ENCODE results near the gene MYO1A. TPM values are rescaled to one million over a fixed set of nuclear protein-coding genes. Genes with fewer than 3 reads are reported as not detected.

The MYO1A gene
- total and polyA plus RNA-seq, 4 donors: 0.03 to 0.28 (median 0.08) TPM; not detected in 1

DNA sequence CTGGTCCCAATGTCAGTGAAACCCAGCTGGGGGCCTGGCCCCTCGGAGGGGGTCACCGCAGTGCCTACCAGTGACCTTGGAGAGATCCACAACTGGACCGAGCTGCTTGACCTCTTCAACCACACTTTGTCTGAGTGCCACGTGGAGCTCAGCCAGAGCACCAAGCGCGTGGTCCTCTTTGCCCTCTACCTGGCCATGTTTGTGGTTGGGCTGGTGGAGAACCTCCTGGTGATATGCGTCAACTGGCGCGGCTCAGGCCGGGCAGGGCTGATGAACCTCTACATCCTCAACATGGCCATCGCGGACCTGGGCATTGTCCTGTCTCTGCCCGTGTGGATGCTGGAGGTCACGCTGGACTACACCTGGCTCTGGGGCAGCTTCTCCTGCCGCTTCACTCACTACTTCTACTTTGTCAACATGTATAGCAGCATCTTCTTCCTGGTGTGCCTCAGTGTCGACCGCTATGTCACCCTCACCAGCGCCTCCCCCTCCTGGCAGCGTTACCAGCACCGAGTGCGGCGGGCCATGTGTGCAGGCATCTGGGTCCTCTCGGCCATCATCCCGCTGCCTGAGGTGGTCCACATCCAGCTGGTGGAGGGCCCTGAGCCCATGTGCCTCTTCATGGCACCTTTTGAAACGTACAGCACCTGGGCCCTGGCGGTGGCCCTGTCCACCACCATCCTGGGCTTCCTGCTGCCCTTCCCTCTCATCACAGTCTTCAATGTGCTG lies 54.6 kb downstream of the MYO1A start:
- H3K4me1 ChIP-seq (ENCODE audit: control insufficient read depth in 4 of 4, insufficient read depth in 4 of 4, low read length in 3 of 4): peaks cover 2 to 46% (median 26%) of the 10 kb centered on the region in 4 donors
- no peaks in the 10 kb centered on the region for H3K27me3 ChIP-seq (ENCODE audit: control insufficient read depth in 4 of 4, insufficient read depth in 4 of 4, low read length in 3 of 4)
- TF ChIP-seq NR2F2 (IDR thresholded peaks at IDR 0.05) (no peak), EGR1 (IDR thresholded peaks at IDR 0.05; ENCODE audit: low read depth in 2 of 2) (no peak), GABPA (IDR thresholded peaks at IDR 0.05 in 1 of 2, conservative IDR thresholded peaks at IDR 0.05 in 1 of 2) (no peak), RXRA (IDR thresholded peaks at IDR 0.05) (no peak)
- TF ChIP-seq, protein P1, sequence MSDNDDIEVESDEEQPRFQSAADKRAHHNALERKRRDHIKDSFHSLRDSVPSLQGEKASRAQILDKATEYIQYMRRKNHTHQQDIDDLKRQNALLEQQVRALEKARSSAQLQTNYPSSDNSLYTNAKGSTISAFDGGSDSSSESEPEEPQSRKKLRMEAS (IDR thresholded peaks at IDR 0.05): no peak
- peak; percentile 29 for DNase-seq (ENCODE audit: low spot score)
- H3K9ac ChIP-seq (ENCODE audit: low read depth in 1 of 2, low read length in 2 of 2): no peak overlapping the region
- no peak overlapping the region for H3K4me3 ChIP-seq (ENCODE audit: low read depth in 1 of 3, low read length in 3 of 3)
- peak overlapping the region; percentile 15 to 40 for H3K27ac ChIP-seq (ENCODE audit: low read depth in 1 of 2, low read length in 2 of 2)
- H3K36me3 ChIP-seq (ENCODE audit: control insufficient read depth in 4 of 4, insufficient read depth in 3 of 4, low read depth in 1 of 4, low read length in 3 of 4): peaks cover 0 to 2% (median 0%) of the 10 kb centered on the region in 4 donors
- 83% methylated on average over 26 of the region's 26 CpGs for WGBS
- no peaks in the 10 kb centered on the region for H3K9me3 ChIP-seq (ENCODE audit: control insufficient read depth in 4 of 4, low read length in 3 of 4)

DNA sequence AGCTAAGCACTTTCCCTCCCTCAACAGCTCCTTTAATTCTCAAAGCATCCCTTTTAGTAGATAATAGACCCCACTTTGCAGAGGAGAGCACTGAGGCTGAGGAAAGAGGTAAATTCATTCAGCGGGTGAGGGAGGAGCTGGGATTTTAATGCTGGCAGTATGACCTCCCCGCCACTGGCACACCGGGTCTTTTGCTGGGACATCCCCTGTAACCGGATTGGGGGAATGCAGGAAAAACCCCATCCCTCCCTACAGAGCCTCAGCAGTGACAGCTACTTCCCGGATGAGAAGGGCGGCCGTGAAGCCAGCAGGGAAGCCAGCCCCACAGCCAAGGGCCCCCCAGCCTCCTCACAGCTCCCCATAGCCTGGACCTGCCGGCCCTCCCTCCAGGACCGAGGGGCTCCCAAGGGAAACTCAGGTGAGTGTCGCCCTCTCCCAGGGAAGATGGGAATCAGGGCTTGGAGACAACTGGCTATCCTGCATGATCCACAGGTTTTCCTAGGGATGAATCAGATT lies 55.6 kb downstream of the MYO1A start:
- H3K9me3 ChIP-seq (ENCODE audit: control insufficient read depth in 4 of 4, low read length in 3 of 4): no peaks in the 10 kb centered on the region
- H3K27ac ChIP-seq (ENCODE audit: low read depth in 1 of 2, low read length in 2 of 2): no peak overlapping the region
- TF ChIP-seq HNF4G (IDR thresholded peaks at IDR 0.05) (no peak), SP1 (IDR thresholded peaks at IDR 0.05) (no peak), NR2F2 (IDR thresholded peaks at IDR 0.05) (no peak), CTCF (IDR thresholded peaks at IDR 0.05; ENCODE audit: low read depth, low read length, missing input control) (no peak), JUND (IDR thresholded peaks at IDR 0.05) (no peak), HNF4A (conservative IDR thresholded peaks at IDR 0.05) (no peak)
- TF ChIP-seq, protein P2, sequence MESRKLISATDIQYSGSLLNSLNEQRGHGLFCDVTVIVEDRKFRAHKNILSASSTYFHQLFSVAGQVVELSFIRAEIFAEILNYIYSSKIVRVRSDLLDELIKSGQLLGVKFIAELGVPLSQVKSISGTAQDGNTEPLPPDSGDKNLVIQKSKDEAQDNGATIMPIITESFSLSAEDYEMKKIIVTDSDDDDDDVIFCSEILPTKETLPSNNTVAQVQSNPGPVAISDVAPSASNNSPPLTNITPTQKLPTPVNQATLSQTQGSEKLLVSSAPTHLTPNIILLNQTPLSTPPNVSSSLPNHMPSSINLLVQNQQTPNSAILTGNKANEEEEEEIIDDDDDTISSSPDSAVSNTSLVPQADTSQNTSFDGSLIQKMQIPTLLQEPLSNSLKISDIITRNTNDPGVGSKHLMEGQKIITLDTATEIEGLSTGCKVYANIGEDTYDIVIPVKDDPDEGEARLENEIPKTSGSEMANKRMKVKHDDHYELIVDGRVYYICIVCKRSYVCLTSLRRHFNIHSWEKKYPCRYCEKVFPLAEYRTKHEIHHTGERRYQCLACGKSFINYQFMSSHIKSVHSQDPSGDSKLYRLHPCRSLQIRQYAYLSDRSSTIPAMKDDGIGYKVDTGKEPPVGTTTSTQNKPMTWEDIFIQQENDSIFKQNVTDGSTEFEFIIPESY (IDR thresholded peaks at IDR 0.05): no peak
- TF ChIP-seq, protein P1 (IDR thresholded peaks at IDR 0.05): no peak
- TF ChIP-seq, protein P3, sequence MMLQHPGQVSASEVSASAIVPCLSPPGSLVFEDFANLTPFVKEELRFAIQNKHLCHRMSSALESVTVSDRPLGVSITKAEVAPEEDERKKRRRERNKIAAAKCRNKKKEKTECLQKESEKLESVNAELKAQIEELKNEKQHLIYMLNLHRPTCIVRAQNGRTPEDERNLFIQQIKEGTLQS (IDR thresholded peaks at IDR 0.05): no peak
- peaks cover 0 to 2% (median 0%) of the 10 kb centered on the region in 4 donors for H3K36me3 ChIP-seq (ENCODE audit: control insufficient read depth in 4 of 4, insufficient read depth in 3 of 4, low read depth in 1 of 4, low read length in 3 of 4)
- H3K27me3 ChIP-seq (ENCODE audit: control insufficient read depth in 4 of 4, insufficient read depth in 4 of 4, low read length in 3 of 4): no peaks in the 10 kb centered on the region
- peak; percentile 31 for DNase-seq (ENCODE audit: low spot score)
- peak overlapping the region in 1 of 3 donors; percentile 2 for H3K4me3 ChIP-seq (ENCODE audit: low read depth in 1 of 3, low read length in 3 of 3)
- H3K4me1 ChIP-seq (ENCODE audit: control insufficient read depth in 4 of 4, insufficient read depth in 4 of 4, low read length in 3 of 4): peaks cover 2 to 43% (median 24%) of the 10 kb centered on the region in 4 donors
- H3K9ac ChIP-seq (ENCODE audit: low read depth in 1 of 2, low read length in 2 of 2): no peak overlapping the region
- whole genome bisulfite sequencing: 85% methylated on average over 10 of the region's 10 CpGs
